AG09319 (cell line): ENCODE results near the gene SMC6.

Experiments used
- DNase-seq: peaks from one replicate; pipeline ENCODE4 v3.0.0-alpha.2; 2010; ENCODE audit warnings: low read depth; ENCODE audit errors: extremely low read depth
- CTCF ChIP-seq: IDR thresholded peaks from 2 replicates; pipeline ENCODE4 v1.5.1; 2011; ENCODE audit warnings: low read depth, mild to moderate bottlenecking, inconsistent platforms, low read length, moderate library complexity

The SMC6 gene

GRCh38 chr2:17786727-17787126 is 33.1 kb upstream of the SMC6 start:
- TF ChIP-seq CTCF, result no peak
- no peak for DNase-seq

- no peak for DNase-seq
- no peak for TF ChIP-seq CTCF
Measured at GRCh38 chr2:17781482-17781881, 27.9 kb upstream of the SMC6 start.

- TF ChIP-seq CTCF, result no peak
- no peak for DNase-seq
Measured at GRCh38 chr2:17780546-17780945, 26.9 kb upstream of the SMC6 start.

GRCh38 chr2:17772532-17772931 is 18.9 kb upstream of the SMC6 start:
- no peak for TF ChIP-seq CTCF
- no peak for DNase-seq

- DNase-seq, result no peak
- TF ChIP-seq CTCF, result no peak
Measured at GRCh38 chr2:17771956-17772355, 18.3 kb upstream of the SMC6 start.

- DNase-seq, result no peak
- no peak for TF ChIP-seq CTCF
Measured at GRCh38 chr2:17768894-17769293, 15.3 kb upstream of the SMC6 start.

- no peak for DNase-seq
- no peak for TF ChIP-seq CTCF
Measured at GRCh38 chr2:17765398-17765797, 11.8 kb upstream of the SMC6 start.
